NCI-H2107 (cell line): ENCODE data around the gene BMPR1A.

Experiments used
- DNase-seq: peaks from one replicate; lab custom pipeline; 2025; lab: John Stamatoyannopoulos, UW

The BMPR1A gene

DNA sequence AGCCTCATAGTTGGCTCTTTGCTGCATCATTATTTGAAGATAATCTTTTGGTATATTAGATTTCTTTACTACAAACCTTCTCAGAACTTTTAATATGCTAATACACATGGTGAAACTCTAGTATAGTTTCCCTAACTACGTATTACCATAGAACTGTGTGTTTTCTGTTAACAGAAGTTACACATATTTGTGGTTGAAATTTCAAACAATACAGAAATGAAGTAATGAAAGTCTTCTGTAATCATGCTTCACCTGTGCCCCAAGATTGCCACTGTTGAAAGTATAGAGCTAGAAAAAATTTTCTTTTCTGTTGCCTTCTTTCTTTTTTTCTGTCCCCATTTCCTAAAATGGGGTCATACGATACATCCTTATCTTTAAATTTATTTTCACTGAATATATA is 9.1 kb downstream of the BMPR1A start:
- no peak for DNase-seq

DNA sequence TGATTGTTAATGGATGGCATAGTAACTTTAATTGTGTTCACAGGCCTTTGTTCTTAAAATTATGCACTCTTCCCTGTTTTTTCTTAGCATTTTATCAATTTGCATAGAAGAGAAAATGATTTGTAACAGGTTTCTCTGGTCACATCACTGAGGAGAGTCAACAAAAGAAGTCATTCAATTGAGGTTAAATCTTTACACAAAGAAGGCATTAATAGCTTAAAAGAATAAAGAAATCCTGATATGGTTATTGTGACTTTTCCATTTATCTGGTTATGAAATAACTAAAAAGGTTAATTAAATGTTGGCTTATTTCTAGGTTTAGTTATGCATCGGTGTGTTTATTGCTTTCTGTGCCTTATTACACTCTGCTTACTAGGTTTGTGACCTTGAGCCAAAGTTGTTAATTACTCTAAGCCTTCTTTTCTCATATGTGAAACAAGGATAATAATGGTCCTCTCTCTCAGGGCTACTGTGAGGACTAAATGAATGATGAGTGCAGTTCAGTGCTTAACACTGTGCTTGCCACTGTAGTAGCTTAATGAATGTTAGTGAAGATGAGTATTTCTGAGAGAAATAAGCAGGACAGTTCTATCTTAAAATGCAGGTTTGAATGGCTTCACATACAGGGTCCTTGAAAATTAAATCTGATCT is 12.1 kb downstream of the BMPR1A start:
- no peak for DNase-seq

DNA sequence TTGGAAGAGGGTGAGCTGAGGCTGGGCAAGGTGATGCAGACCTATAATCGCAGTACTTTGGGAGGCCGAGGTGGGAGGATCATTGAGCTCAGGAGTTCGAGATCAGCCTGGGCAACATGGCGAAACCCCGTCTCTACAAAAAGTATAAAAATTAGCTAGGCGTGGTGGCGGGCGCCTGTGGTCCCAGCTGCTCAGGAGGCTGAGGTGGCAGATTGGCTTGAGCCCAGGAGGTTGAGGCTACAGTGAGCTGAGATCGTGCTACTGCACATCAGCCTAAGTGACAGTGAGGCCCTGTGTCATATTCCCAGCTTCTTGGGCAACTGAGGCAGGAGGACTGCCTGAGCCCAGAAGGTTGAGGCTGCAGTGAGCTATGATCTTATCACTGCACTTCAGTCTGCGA is 13.6 kb downstream of the BMPR1A start:
- DNase-seq: no peak

DNA sequence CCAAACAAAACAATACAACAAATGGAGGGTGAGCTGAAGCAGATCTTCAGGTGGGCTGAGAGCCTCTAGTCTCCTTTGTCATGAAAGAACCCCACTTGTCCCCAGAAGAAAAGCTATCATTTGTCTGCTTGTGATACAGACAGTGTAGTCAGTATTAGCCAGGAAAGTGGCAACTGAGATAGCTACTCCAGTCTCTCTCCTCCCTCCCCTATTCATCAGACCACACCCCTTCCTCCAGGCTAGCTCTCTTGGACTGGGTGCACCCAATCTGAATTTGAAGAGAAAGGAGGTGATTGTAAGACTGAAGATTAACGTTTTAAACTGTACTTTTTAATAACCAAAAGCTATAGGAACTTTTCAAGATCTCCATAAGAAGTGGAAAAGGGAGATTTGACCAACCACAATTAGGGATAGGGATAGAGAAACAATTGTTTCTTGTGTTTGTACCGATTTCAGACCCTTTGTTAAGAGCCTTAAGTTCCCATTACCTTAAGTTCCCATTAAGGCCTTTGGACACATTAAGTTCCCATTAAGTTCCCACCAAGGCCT is 14.1 kb downstream of the BMPR1A start:
- no peak for DNase-seq

DNA sequence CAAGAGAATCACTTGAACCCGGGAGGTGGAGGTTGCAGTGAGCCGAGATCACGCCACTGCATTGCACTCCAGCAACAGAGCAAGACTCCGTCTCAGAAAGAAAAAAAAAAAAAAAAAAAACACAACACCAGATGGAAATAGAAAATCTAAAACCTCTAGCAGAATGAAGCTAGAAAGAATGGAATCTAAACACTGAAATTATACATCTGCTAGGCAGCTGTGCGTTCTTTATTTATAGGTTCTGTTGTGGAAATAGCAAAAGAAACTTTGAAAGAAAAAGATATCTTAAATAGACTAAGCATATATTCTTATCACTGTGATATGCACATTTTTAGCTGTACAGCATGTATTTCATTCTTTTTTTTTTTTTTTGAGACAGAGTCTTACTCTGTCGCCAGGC is 17.1 kb downstream of the BMPR1A start:
- DNase-seq: no peak

DNA sequence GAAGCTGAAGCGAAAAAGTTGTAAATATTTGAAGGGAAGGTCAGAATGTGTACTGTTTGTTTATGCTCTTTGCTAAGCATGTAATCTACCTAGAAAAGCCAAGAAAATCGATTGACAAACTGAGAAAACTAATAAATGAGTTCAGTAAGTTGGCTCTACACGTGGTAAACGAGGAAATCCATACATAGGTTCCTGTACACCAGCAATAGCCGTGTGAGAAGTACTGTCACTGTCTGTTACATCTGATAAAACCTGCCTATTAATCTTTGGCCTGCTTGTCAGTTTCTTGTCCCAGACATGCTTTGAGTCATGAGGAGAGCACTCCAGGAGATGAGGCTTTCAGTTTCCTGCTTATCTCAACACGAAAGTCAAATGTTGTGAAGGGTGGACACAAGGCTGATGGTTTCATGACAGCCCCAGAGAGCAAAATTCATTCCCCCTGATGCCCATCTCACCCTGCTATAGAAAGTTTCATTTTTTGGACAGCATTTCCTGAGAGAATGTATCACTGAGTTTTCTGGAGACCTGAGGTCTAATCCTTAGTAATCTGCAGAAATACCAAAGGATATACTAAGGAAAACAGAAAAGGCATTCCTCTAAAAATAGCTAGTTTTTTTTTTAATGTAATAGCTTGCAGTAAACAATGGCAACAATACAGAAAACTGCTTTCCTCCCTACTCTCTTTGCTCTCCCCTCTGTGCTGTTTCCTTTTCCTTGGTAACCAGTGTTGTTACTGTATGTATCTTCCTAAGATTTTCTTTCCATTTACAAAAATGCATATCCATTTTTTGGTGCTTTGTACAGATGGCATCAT is 18.8 kb downstream of the BMPR1A start:
- DNase-seq: no peak

DNA sequence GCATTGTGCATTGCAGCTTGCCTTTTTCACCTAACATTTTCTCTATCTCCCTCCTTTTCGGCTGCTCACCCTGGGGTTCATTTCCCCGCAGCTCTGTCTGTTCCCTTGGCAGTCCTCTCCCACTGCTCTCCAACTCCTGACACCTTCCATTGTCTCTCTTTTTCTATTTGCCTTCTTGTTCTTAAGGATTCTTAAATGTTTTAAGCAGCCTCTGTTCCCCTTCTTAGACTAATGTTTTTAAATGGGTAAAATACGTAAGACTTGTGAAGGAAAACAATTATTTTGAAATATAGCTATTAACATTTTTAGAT is 19.4 kb downstream of the BMPR1A start:
- DNase-seq: no peak

DNA sequence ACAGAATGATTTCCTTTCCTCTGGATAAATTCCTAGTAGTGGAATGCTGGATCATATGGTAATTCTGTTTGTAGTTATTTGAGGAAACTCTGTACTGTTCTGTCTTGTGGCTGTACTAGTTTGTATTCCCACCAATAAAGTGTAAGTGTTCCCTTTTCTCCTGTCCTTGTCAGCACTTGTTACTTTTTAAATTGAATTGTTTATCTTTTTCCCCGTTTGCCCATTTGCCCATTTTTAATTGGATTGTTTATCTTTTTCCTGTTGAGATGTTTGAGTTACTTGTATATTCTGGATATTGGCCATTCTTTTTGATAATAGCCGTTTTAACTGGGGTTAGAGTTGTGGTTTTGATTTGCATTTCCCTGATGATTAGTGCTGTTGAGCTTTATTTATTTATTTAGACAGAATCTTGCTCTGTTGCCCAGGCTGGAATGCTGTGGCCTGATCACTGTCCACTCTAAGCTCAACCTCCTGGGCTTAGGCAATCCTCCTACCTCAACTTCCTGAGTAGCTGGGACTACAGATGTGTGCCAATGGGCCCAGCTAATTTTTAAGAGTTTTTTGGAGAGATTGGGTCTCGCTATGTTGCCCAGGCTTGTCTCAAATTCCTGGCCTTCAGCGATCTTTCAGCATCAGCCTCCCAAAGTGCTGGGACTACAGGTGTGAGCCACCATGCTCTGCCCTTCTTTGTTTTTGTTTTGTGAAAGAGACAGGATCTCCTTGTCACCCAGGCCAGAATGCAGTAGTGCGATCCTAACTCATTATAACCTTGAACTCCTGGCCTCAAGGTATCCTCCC is 23.0 kb downstream of the BMPR1A start:
- no peak for DNase-seq

DNA sequence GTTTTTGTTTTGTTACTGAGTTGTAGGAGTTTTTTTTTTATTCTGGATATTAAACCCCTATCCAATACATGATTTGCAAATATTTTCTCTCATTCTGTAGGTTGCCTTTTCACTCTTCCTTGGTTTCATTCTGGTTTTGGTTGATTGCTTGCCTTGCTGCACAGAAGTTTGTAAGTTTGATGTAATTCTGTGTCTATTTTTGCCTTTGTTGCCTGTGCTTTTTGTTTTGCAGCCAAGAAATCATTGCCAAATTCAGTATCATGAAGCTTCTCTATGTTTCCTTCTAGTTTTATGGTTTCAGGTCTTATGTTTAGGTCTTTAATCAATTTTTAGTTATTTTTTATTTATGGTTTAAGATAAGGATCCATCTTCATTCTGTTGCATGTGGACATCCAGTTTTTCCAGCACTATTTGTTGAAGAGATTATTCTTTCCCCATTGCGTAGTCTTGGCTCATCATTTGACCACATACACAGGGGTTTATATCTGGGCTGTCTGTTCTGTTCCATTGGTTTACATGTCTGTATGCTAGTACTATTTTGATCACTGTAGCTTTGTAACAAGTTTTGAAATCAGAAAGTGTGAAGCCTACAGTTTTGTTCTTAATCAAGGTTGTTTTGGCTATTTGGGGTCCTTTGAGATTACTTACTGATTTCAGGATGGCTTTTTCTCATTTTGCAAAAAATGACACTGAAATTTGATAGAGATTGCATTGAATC is 26.4 kb downstream of the BMPR1A start:
- no peak for DNase-seq

DNA sequence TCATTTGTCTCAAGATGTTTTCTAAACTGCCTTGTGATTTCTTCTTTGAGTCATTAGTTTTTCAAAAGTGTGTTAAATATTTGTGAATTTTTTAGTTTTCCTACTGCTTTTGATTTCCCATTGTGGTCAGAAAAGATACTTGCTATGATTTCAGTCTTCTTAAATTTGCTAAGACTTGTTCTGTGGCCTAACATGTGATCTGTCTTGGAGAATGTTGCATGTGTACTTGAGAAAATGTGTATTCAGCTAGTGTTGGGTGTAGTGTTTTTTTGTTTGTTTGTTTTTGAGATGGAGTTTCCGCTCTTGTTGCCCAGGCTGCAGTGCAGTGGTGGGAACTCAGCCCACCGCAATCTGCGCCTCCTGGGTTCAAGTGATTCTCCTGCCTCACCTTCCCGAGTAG is 28.6 kb downstream of the BMPR1A start:
- no peak for DNase-seq

DNA sequence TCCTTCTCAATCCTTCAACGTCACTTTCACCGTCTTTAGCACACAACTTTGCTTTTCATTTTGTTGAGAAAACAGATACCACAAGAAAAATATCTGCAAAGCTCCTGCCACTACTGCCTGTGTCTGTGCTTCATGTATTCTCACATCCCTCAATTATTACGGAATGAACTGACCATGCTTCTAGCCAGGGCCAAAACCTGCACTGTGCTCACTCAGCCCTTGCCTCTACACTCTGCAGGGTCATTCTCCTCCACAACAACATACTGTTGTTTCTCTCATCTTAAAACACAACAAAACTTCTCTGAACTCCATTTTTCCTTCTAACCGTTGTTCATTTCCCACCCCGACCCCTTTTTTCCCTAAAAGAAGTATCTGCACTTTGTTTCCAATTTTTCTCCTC is 29.5 kb downstream of the BMPR1A start:
- no peak for DNase-seq

DNA sequence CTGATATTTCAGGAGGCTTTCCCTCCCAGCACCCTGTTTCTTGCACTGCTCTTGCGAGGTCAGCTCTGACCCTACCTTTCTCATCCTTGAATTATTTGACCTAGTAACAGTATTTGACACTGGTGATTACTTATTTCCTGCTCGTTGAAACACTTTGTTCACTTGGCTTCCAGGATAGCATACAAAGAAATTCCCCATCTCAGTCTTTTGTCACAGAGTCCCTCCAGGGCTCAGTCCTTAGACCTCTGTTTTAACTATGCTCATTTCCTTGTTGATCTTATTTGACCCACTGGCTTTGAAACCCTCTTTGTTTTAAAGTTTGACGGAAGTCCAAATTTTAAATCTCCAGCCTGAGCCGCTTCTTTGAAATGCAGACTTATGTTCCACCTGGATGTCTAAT is 29.9 kb downstream of the BMPR1A start:
- no peak for DNase-seq

DNA sequence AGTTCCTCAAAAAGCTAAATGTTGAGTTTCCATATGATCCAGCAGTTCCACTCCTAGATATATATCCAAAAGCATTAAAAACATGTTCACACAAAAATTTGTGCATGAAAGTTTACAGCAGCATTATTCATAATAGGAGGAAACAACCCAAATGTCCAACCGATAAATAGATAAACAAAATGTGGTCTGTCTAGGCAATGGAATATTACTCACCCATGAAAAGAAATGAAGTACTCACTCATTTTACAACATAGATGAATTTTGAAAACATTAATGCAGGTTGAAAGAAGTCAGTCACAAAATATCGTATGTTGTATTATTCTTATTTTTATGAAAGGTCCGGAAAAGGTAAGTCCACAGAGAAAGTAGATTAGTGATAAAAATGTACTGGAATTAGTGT is 34.0 kb downstream of the BMPR1A start:
- DNase-seq: no peak

DNA sequence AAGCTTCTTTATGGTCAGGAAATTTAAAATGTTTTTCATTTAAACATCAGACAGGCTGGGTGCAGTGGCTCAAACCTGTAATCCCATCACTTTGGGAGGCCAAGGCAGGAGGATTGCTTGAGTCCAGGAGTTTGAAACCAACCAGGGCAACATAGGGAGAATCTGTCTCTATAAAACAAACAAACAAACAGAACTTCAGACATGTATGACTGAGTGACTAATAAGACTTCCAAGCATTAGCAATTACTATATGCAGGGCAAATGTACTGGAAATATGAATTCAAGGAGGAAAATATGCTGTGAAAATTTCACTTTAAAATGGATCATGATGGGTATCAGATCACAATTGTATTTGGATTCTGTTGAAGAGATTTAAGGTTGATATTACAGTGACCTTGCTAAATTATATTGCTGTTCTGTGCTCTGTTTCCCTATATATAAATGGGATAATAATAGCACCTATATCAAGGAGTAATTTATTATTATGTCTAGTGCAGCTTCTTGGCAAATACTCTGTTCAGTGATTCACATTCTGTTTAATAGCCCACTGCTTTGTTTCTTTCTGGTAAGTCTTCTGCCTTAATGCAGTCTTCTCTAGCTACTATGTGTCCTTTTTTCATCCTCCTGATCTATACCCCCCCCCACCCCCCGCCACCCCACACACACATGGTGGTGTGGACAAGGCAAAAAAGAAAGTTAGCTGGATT is 36.2 kb downstream of the BMPR1A start:
- DNase-seq: no peak

DNA sequence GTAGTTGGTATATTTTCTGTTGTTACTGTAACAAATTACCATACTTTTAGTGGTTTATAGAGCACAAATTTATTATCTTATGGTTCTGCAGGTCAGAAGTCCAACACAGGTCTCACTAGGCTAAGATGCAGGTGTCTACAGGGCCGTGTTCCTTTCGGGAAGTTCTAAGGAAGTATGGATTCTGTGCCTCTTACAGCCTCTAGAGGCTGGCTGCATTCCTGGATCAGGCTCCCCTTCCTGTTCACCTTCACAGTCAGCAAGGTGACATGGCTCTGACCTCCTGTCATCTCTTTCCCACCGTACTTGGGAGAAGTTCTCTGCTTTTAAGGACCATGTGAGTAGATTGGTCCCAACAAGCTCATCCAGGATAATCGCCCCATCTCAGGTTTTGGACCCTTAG is 37.3 kb downstream of the BMPR1A start:
- no peak for DNase-seq

DNA sequence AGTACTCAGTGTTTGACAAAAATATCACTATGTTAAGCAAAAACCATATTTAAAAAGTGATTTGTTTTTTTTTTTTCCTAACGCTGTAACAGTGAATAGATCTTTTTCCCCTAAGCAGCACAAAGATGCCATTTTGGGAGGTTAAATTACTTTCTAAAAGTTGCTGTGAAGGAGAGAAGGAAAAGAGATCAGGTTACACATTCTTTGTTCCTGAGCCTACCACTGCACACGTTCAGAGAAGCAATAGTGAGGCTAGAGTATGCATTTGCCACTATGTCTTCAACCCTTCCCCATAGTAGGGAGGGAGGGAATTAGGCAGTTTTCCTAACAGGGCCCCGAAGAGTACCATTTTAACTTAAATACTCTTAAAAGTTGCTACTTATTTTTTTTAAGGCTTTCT is 38.9 kb downstream of the BMPR1A start:
- DNase-seq: no peak

DNA sequence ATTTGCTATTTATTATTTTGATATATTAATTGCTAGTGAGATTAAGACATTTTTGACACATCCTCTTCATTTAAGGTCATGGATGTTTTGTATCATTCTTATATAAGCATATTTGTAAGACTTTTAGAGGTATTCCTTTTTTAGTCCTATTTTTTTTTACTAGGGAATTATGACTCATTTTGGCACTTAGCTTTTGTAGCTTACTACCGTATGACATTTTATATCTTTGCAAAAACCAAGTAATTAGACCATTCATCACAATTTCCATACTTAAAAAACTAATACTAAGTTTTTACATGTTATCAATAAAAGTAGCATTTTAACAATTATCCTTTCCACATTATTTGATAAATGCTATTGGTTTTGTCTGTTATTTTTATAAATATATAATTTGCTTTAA is 41.6 kb downstream of the BMPR1A start:
- no peak for DNase-seq

DNA sequence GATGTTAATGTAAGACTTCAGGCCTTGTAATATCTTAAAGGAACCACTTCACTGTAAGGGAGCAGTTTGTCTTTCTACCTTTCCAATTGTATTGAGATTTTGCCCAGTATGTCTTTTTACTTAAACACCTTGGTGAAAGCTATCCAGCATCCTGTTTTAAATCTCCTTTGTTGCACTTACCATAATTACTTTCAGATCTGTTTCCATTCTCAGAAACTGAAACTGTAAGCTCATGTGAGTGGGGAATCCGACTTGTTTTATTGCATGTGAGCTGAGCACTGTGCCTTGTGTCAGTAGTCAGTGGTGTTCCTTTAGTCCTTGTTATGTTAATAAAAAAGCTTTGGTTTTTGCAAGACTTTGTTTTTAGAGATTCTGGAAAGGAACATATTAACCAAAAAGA is 42.2 kb downstream of the BMPR1A start:
- no peak for DNase-seq

DNA sequence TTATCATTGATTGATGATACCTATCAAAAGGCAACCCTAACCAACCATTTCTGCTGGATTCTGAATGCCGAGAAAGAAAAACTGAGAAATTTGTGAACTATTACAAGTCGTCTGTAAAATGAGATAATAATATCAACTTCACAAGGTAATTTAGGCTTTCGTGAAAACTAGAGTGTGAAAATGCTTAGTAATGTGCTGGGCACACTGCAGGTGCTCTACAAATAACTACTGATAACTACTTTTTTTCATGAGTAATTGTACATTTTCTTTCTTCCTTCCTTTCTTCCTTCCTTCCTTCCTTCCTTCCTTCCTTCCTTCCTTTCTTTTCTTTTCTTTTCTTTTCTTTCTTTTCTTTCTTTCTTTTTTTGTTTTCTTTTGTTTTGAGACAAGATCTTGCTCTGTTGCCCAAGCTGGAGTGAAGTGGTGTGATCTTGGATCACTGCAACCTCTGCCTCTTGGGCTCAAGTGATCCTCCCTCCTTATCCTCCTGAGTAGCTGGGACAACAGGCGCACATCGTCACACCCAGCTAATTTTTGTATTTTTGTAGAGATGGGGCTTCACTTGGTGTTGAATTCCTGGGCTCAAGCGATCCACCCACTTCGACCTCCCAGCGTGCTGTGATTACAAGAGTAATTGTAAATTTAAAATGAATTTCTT is 42.9 kb downstream of the BMPR1A start:
- DNase-seq: no peak

DNA sequence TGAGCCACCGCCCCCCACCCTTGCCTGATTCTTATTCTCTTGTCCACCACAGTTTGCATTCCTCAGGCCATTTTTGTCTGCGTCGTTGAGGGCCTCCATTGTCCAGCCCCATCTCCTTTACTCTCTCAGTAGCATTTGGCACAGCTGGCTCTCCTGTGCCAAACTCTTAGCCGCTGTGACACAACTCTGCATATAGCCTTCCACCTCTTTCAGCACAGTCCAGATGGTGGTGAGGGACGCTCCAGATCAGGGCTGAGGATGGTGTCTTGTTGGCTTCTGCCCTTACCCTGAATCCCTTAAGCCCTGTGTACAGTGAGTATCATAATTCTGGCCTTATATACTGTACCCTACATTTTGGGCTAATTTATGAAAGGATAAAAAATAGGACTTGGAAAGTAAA is 45.6 kb downstream of the BMPR1A start:
- no peak for DNase-seq

DNA sequence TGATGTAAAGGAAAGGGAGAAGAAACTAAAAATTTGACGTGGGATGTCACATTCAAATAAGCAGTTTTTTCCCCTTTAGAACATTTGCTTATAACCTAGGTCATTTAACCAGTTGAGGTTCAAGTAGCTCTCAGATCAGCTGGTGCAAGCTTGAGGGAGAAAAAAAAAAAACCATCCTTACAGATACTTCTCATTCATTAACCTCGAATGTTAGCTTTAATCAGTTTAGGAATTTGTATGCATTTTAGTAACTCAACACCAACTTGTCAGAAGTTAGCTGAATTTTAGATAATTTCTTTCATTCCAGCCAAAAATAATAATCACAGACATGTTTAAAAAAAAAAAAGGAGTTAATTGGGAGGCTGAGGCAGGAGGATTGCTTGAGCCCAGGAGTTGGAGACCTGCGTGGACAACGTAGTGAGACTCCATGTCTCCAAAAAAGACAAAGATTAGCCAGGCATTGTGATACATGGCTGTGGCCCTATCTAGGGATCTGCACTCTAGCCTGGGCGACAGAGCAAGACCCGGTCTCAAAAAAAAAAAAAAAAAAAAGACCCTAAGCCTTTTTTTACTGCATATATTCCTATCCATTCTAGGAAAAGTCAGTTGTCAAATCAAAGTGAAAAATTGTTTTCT is 46.2 kb downstream of the BMPR1A start:
- DNase-seq: no peak
